ENCODE measurements around the gene HSPB6.

Gene HSPB6

GRCh38 chr19:35723671-35724070 is 33.2 kb downstream of the HSPB6 start:
- H2AFZ ChIP-seq (ENCODE audit: low read depth, low read length): no peak overlapping the region
- H3K4me3 ChIP-seq (ENCODE audit: low read depth in 1 of 2, low read length in 2 of 2): no peak overlapping the region
- peaks cover 34% of the 10 kb centered on the region for H3K79me2 ChIP-seq (ENCODE audit: insufficient read depth, low read length)
- H3K9me3 ChIP-seq (ENCODE audit: insufficient read depth, low read length, severe bottlenecking): no peaks in the 10 kb centered on the region
- H3K4me1 ChIP-seq (ENCODE audit: insufficient read depth, low read length): peaks cover 23% of the 10 kb centered on the region
- no peak overlapping the region for H3K4me2 ChIP-seq (ENCODE audit: insufficient read depth, low read length)
- peaks cover 96% of the 10 kb centered on the region for H3K36me3 ChIP-seq (ENCODE audit: insufficient read depth, low read length)
- no peak overlapping the region for H3K27ac ChIP-seq (ENCODE audit: low read length)
- H3K9ac ChIP-seq (ENCODE audit: low read depth, low read length): no peak overlapping the region
- no peak for ATAC-seq (ENCODE audit: insufficient read depth, low read depth)
- no peaks in the 10 kb centered on the region for H3K27me3 ChIP-seq (ENCODE audit: insufficient read depth, low read length, poor library complexity)
- no peak for DNase-seq
- TF ChIP-seq EZH2 (IDR thresholded peaks at IDR 0.05; ENCODE audit: borderline replicate concordance, low read depth, low read length, severe bottlenecking) (no peak), CTCF (IDR thresholded peaks at IDR 0.05; ENCODE audit: borderline replicate concordance, extremely low read depth, low read length, poor library complexity, severe bottlenecking) (no peak)
- peaks cover 73% of the 10 kb centered on the region for H4K20me1 ChIP-seq (ENCODE audit: insufficient read depth, low read length)

GRCh38 chr19:35722897-35723296 is 33.9 kb downstream of the HSPB6 start:
- no peak overlapping the region for H3K4me3 ChIP-seq (ENCODE audit: low read depth in 1 of 2, low read length in 2 of 2)
- H3K9me3 ChIP-seq (ENCODE audit: insufficient read depth, low read length, severe bottlenecking): no peaks in the 10 kb centered on the region
- H3K4me2 ChIP-seq (ENCODE audit: insufficient read depth, low read length): no peak overlapping the region
- H3K4me1 ChIP-seq (ENCODE audit: insufficient read depth, low read length): peaks cover 26% of the 10 kb centered on the region
- H4K20me1 ChIP-seq (ENCODE audit: insufficient read depth, low read length): peaks cover 72% of the 10 kb centered on the region
- no peaks in the 10 kb centered on the region for H3K27me3 ChIP-seq (ENCODE audit: insufficient read depth, low read length, poor library complexity)
- no peak for TF ChIP-seq EZH2 (IDR thresholded peaks at IDR 0.05; ENCODE audit: borderline replicate concordance, low read depth, low read length, severe bottlenecking)
- TF ChIP-seq CTCF (IDR thresholded peaks at IDR 0.05; ENCODE audit: borderline replicate concordance, extremely low read depth, low read length, poor library complexity, severe bottlenecking): no peak
- H3K27ac ChIP-seq (ENCODE audit: low read length): no peak overlapping the region
- ATAC-seq (ENCODE audit: insufficient read depth, low read depth) (no peak), DNase-seq (no peak)
- H3K36me3 ChIP-seq (ENCODE audit: insufficient read depth, low read length): peaks cover 88% of the 10 kb centered on the region
- H3K9ac ChIP-seq (ENCODE audit: low read depth, low read length): no peak overlapping the region
- H2AFZ ChIP-seq (ENCODE audit: low read depth, low read length): no peak overlapping the region
- H3K79me2 ChIP-seq (ENCODE audit: insufficient read depth, low read length): peaks cover 41% of the 10 kb centered on the region

GRCh38 chr19:35722461-35722860 is 34.4 kb downstream of the HSPB6 start:
- Histone ChIP-seq H3K36me3 (ENCODE audit: insufficient read depth, low read length) (peaks cover 84% of the 10 kb centered on the region), H3K27ac (ENCODE audit: low read length) (no peak overlapping the region), H3K27me3 (ENCODE audit: insufficient read depth, low read length, poor library complexity) (no peaks in the 10 kb centered on the region), H2AFZ (ENCODE audit: low read depth, low read length) (no peak overlapping the region), H3K9ac (ENCODE audit: low read depth, low read length) (no peak overlapping the region), H4K20me1 (ENCODE audit: insufficient read depth, low read length) (peaks cover 68% of the 10 kb centered on the region), H3K4me1 (ENCODE audit: insufficient read depth, low read length) (peaks cover 26% of the 10 kb centered on the region), H3K4me2 (ENCODE audit: insufficient read depth, low read length) (no peak overlapping the region), H3K4me3 (ENCODE audit: low read depth in 1 of 2, low read length in 2 of 2) (no peak overlapping the region), H3K79me2 (ENCODE audit: insufficient read depth, low read length) (peaks cover 41% of the 10 kb centered on the region), H3K9me3 (ENCODE audit: insufficient read depth, low read length, severe bottlenecking) (no peaks in the 10 kb centered on the region)
- DNase-seq (no peak), ATAC-seq (ENCODE audit: insufficient read depth, low read depth) (no peak)
- TF ChIP-seq EZH2 (IDR thresholded peaks at IDR 0.05; ENCODE audit: borderline replicate concordance, low read depth, low read length, severe bottlenecking) (no peak), CTCF (IDR thresholded peaks at IDR 0.05; ENCODE audit: borderline replicate concordance, extremely low read depth, low read length, poor library complexity, severe bottlenecking) (no peak)

- Histone ChIP-seq H3K4me1 (ENCODE audit: insufficient read depth, low read length) (peaks cover 33% of the 10 kb centered on the region), H3K79me2 (ENCODE audit: insufficient read depth, low read length) (peaks cover 51% of the 10 kb centered on the region), H3K4me3 (ENCODE audit: low read depth in 1 of 2, low read length in 2 of 2) (no peak overlapping the region), H4K20me1 (ENCODE audit: insufficient read depth, low read length) (peaks cover 66% of the 10 kb centered on the region), H3K36me3 (ENCODE audit: insufficient read depth, low read length) (peaks cover 73% of the 10 kb centered on the region), H3K9me3 (ENCODE audit: insufficient read depth, low read length, severe bottlenecking) (no peaks in the 10 kb centered on the region), H3K9ac (ENCODE audit: low read depth, low read length) (no peak overlapping the region), H3K4me2 (ENCODE audit: insufficient read depth, low read length) (no peak overlapping the region), H3K27me3 (ENCODE audit: insufficient read depth, low read length, poor library complexity) (no peaks in the 10 kb centered on the region), H3K27ac (ENCODE audit: low read length) (no peak overlapping the region), H2AFZ (ENCODE audit: low read depth, low read length) (no peak overlapping the region)
- no peak for TF ChIP-seq CTCF (IDR thresholded peaks at IDR 0.05; ENCODE audit: borderline replicate concordance, extremely low read depth, low read length, poor library complexity, severe bottlenecking)
- no peak for TF ChIP-seq EZH2 (IDR thresholded peaks at IDR 0.05; ENCODE audit: borderline replicate concordance, low read depth, low read length, severe bottlenecking)
- no peak for ATAC-seq (ENCODE audit: insufficient read depth, low read depth)
- DNase-seq: no peak
Observed at GRCh38 chr19:35721374-35721773, 35.5 kb downstream of the HSPB6 start.

Data from DND-41 (cell line).